Neural progenitor cell (in vitro differentiated cells): Measurements from ENCODE around the gene HIGD1A. TPM values are rescaled to one million over a fixed set of nuclear protein-coding genes. Genes with fewer than 3 reads are reported as not detected.

Experiments used
- DNase-seq: peaks from one replicate; pipeline ENCODE4 v3.0.0-alpha.2; 2016; ENCODE audit warnings: low spot score
- H2AFZ ChIP-seq: fragments of 200-600 bp; sonication (generic); replicated peaks from 2 replicates; pipeline ENCODE4 v1.6.1; 2016; ENCODE audit warnings: antibody characterized with exemption
- H3F3A ChIP-seq: fragments of 200-600 bp; sonication (generic); 2 replicates; pipeline ENCODE4 v1.6.1; 2016; ENCODE audit warnings: antibody characterized with exemption, low read depth
- H3K27ac ChIP-seq: fragments of 200-600 bp; sonication (generic); 2 replicates; pipeline ENCODE4 v1.5.1; 2016; ENCODE audit warnings: mild to moderate bottlenecking
- H3K27me3 ChIP-seq: fragments of 200-600 bp; sonication (generic); 2 replicates; pipeline ENCODE4 v1.6.1; 2016; ENCODE audit warnings: mild to moderate bottlenecking, moderate library complexity
- H3K36me3 ChIP-seq: fragments of 200-600 bp; sonication (generic); 2 replicates; pipeline ENCODE4 v1.5.1; 2016
- H3K4me1 ChIP-seq: fragments of 200-600 bp; sonication (generic); 2 replicates; pipeline ENCODE4 v1.6.1; 2016; ENCODE audit warnings: mixed run types
- H3K4me2 ChIP-seq: fragments of 200-600 bp; sonication (generic); 2 replicates; pipeline ENCODE4 v1.6.1; 2016
- H3K4me3 ChIP-seq: fragments of 200-600 bp; sonication (generic); 2 replicates; pipeline ENCODE4 v1.5.1; 2016
- H3K79me2 ChIP-seq: fragments of 200-600 bp; sonication (generic); 2 replicates; pipeline ENCODE4 v1.6.1; 2016; ENCODE audit warnings: low read depth
- H3K9ac ChIP-seq: fragments of 200-600 bp; sonication (generic); 2 replicates; pipeline ENCODE4 v1.6.1; 2016
- H3K9me3 ChIP-seq: fragments of 200-600 bp; sonication (generic); 2 replicates; pipeline ENCODE4 v1.5.1; 2016; ENCODE audit warnings: low read depth
- H4K20me1 ChIP-seq: fragments of 200-600 bp; sonication (generic); 2 replicates; pipeline ENCODE4 v1.6.1; 2016; ENCODE audit warnings: low read depth
- H3K27ac Mint-ChIP-seq: 3 replicates; pipeline ENCODE4 v1.8.0; 2021; ENCODE audit warnings: mixed read lengths
- H3K27me3 Mint-ChIP-seq: 2 replicates; pipeline ENCODE4 v1.8.0; 2022; ENCODE audit warnings: low read depth, mild to moderate bottlenecking, inconsistent platforms, moderate library complexity, mixed read lengths; ENCODE audit not compliant: insufficient read depth
- H3K36me3 Mint-ChIP-seq: 3 replicates; pipeline ENCODE4 v1.8.0; 2021; ENCODE audit warnings: mixed read lengths
- H3K4me1 Mint-ChIP-seq: 3 replicates; pipeline ENCODE4 v1.8.0; 2021; ENCODE audit warnings: mixed read lengths
- H3K4me3 Mint-ChIP-seq: 3 replicates; pipeline ENCODE4 v1.8.0; 2021; ENCODE audit warnings: mild to moderate bottlenecking, moderate library complexity, mixed read lengths
- H3K9me3 Mint-ChIP-seq: 3 replicates; pipeline ENCODE4 v1.8.0; 2020; ENCODE audit warnings: mixed read lengths
- CTCF ChIP-seq: fragments of 200-600 bp; sonication (generic); IDR thresholded peaks from 2 replicates; pipeline ENCODE4 v1.5.1; 2017; ENCODE audit warnings: antibody characterized with exemption, mild to moderate bottlenecking
- EZH2 ChIP-seq: fragments of 200-600 bp; sonication (generic); IDR thresholded peaks from 2 replicates; pipeline ENCODE4 v1.6.1; 2017; ENCODE audit warnings: antibody characterized with exemption, mild to moderate bottlenecking, moderate library complexity
- EZH2phosphoT487 ChIP-seq: fragments of 200-600 bp; sonication (generic); IDR thresholded peaks from 2 replicates; pipeline ENCODE4 v1.6.1; 2017; ENCODE audit warnings: antibody characterized with exemption
- total RNA-seq: library from RNA; depleted of rRNA; stranded (reverse); fragments of >200 nt; gene quantifications from 2 replicates; pipeline ENCODE4 v1.2.3, GENCODE V29; 2015; ENCODE audit warnings: low replicate concordance

Gene HIGD1A
- total RNA-seq, 1 donor from 2014 or later = 181 TPM

- no peak overlapping the region for H2AFZ ChIP-seq
- no peak overlapping the region for H3K9ac ChIP-seq
- DNase-seq = no peak
- Mint-ChIP-seq H3K4me3 (no peak overlapping the region), H3K9me3 (peaks cover 3% of the 10 kb centered on the region), H3K27ac (no peak overlapping the region), H3K36me3 (no peaks in the 10 kb centered on the region), H3K27me3 (peaks cover 2% of the 10 kb centered on the region), H3K4me1 (no peaks in the 10 kb centered on the region)
- no peaks in the 10 kb centered on the region for H4K20me1 ChIP-seq
- no peak overlapping the region for H3K27ac ChIP-seq
- no peak overlapping the region for H3K4me2 ChIP-seq
- H3K4me3 ChIP-seq = no peak overlapping the region
- no peaks in the 10 kb centered on the region for H3K27me3 ChIP-seq
- H3K9me3 ChIP-seq = no peaks in the 10 kb centered on the region
- peaks cover 4% of the 10 kb centered on the region for H3F3A ChIP-seq
- no peaks in the 10 kb centered on the region for H3K79me2 ChIP-seq
- H3K36me3 ChIP-seq = no peaks in the 10 kb centered on the region
- no peak for TF ChIP-seq EZH2
- TF ChIP-seq EZH2phosphoT487 = no peak
- TF ChIP-seq CTCF = no peak
- no peaks in the 10 kb centered on the region for H3K4me1 ChIP-seq
These were observed 64.7 kb downstream of the HIGD1A start for GRCh38 chr3:42739401-42740158.

DNA sequence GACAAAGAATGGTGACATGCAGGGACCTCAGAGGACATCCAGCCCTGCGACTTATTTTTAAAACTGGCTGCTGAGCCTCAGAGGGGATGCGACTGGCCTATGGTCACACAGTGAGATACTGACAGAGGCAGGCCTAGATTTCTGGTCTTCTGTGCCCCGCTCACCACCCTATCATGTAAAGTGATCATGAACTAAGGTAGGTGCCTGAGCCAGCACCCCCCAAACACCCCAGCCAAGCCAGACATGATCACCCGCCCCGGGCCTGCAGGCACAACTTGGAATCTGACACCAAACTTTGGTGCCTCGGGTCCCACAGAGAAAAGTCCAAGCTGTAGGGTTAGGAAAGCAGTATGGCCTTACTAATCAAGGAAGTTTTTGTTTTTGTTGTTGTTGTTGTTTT, 67.8 kb downstream of the HIGD1A start:
- H4K20me1 ChIP-seq = no peaks in the 10 kb centered on the region
- no peaks in the 10 kb centered on the region for H3K27me3 ChIP-seq
- Mint-ChIP-seq H3K27ac (no peak overlapping the region), H3K36me3 (no peaks in the 10 kb centered on the region), H3K27me3 (peaks cover under 1% of the 10 kb centered on the region), H3K9me3 (peaks cover 3% of the 10 kb centered on the region), H3K4me1 (peaks cover 16% of the 10 kb centered on the region), H3K4me3 (no peak overlapping the region)
- H3K36me3 ChIP-seq = no peaks in the 10 kb centered on the region
- no peak overlapping the region for H3K27ac ChIP-seq
- no peaks in the 10 kb centered on the region for H3K9me3 ChIP-seq
- DNase-seq = no peak
- H3K4me3 ChIP-seq = no peak overlapping the region
- no peaks in the 10 kb centered on the region for H3F3A ChIP-seq
- TF ChIP-seq CTCF (no peak), EZH2phosphoT487 (no peak)
- H2AFZ ChIP-seq = no peak overlapping the region
- H3K4me2 ChIP-seq = no peak overlapping the region
- H3K4me1 ChIP-seq = peaks cover 18% of the 10 kb centered on the region
- no peak overlapping the region for H3K9ac ChIP-seq
- no peaks in the 10 kb centered on the region for H3K79me2 ChIP-seq

DNA sequence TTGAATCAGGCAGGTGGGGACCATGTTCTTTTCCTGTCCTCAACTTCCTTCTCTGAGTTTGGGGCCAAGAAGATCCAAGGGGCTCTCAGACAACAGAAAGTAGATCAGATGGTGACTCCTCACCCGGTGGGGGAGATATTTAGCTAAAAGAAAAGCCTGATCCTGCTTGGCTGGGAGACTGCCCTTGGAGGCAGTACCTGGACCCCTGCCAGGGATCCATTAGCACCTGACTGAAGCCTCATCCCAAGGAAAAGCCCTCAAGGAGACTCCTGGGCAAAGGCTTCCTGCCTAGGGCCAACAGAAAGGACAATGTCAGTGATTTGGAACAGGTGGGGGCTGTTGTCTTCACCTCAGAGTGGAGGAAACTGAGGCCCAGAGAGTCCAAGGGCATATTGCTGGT, 68.2 kb downstream of the HIGD1A start:
- Histone ChIP-seq H3K4me3 (no peak overlapping the region), H4K20me1 (no peaks in the 10 kb centered on the region), H3K4me1 (peaks cover 18% of the 10 kb centered on the region), H3K27me3 (no peaks in the 10 kb centered on the region), H3F3A (no peaks in the 10 kb centered on the region), H3K4me2 (no peak overlapping the region), H3K9ac (no peak overlapping the region), H2AFZ (no peak overlapping the region), H3K9me3 (no peaks in the 10 kb centered on the region), H3K27ac (no peak overlapping the region), H3K79me2 (no peaks in the 10 kb centered on the region), H3K36me3 (no peaks in the 10 kb centered on the region)
- DNase-seq = no peak
- TF ChIP-seq CTCF (no peak), EZH2 (no peak), EZH2phosphoT487 (no peak)
- Mint-ChIP-seq H3K36me3 (no peaks in the 10 kb centered on the region), H3K4me1 (peaks cover 16% of the 10 kb centered on the region), H3K4me3 (no peak overlapping the region), H3K9me3 (peaks cover 3% of the 10 kb centered on the region), H3K27ac (no peak overlapping the region), H3K27me3 (peaks cover 2% of the 10 kb centered on the region)
